Testis (tissue), 3 donors: ENCODE results near the gene TMEM54. TPM values are rescaled to one million over a fixed set of nuclear protein-coding genes. Genes with fewer than 3 reads are reported as not detected.

ENCODE experiments used
- DNase-seq: peaks from one replicate; pipeline ENCODE4 v3.0.0-alpha.2; 2019
- H3K27ac ChIP-seq, 2 donors: fragments of 200-600 bp; sonication (generic); one replicate each; pipeline ENCODE4 v1.5.1; 2019
- H3K27me3 ChIP-seq: fragments of 200-600 bp; sonication (generic); one replicate; pipeline ENCODE4 v1.5.1; 2019
- H3K36me3 ChIP-seq: fragments of 200-600 bp; sonication (generic); one replicate; pipeline ENCODE4 v1.5.1; 2017; ENCODE audit warnings: low read depth; ENCODE audit errors: missing control alignments
- H3K4me1 ChIP-seq: fragments of 200-600 bp; sonication (generic); one replicate; pipeline ENCODE4 v1.5.1; 2019
- H3K4me3 ChIP-seq, 2 donors: fragments of 200-600 bp; sonication (generic); one replicate each; pipeline ENCODE4 v1.5.1; 2017 to 2019
- H3K9me3 ChIP-seq: fragments of 200-600 bp; sonication (generic); one replicate; pipeline ENCODE4 v1.5.1; 2017
- CTCF ChIP-seq, 3 experiments: fragments of 450-650 bp in 2 of 3; fragments of 200-600 bp in 1 of 3; sonication (generic) in 1 of 3; IDR thresholded peaks; one replicate each; pipeline ENCODE4 v1.5.1; 2016 to 2019; ENCODE audit warnings: antibody characterized with exemption in 3 of 3, mild to moderate bottlenecking in 2 of 3, moderate library complexity in 1 of 3
- POLR2A ChIP-seq: fragments of 450-650 bp; IDR thresholded peaks from one replicate; pipeline ENCODE4 v1.6.1; 2017; ENCODE audit warnings: antibody characterized with exemption, mild to moderate bottlenecking, moderate library complexity
- WGBS, 2 donors: methylation state at CpG; one replicate each; pipeline ENCODE4 v1.1.5; 2018; 5-methylcytosine and 5-hydroxymethylcytosine counted together
- intact Hi-C: fragments of 100-400 bp; cut with DNase I; formaldehyde crosslinking; loops from one replicate; pipeline ENCODE4 v1.15.1; 2023; ENCODE audit warnings: low total_unique reads
- polyA plus RNA-seq: library from polyadenylated mRNA; stranded (reverse); fragments of 350-450 nt; fragmentation: Illumina TruSeq; extraction: RNeasy Lipid Tissue Mini Kit (QIAGEN cat#74804); gene quantifications from one replicate; pipeline ENCODE4 v1.2.3, GENCODE V29; 2014; ENCODE audit warnings: low read depth, low replicate concordance; ENCODE audit not compliant: insufficient read depth
- total RNA-seq, 2 donors: library from RNA; depleted of rRNA; stranded (reverse); fragments of >200 nt; gene quantifications; one replicate each; pipeline ENCODE4 v1.2.3, GENCODE V29; 2016

The TMEM54 gene
- total and polyA plus RNA-seq, 3 donors from 2014 or later: 18.7 to 24.0 (median 23.0) TPM

- H3K36me3 ChIP-seq: no peaks in the 10 kb centered on the region
- intact Hi-C loops: loop anchor here (10.0 kb wide), 1 partner anchor 121 kb away; no protein-coding TSS in a partner anchor
- H3K27ac ChIP-seq: peak overlapping the region in 1 of 2 donors; percentile 42
- TF ChIP-seq POLR2A: no peak
- TF ChIP-seq CTCF (IDR thresholded peaks at IDR 0.05): no peak
- no peak for DNase-seq
- H3K4me3 ChIP-seq: no peak overlapping the region
- no peaks in the 10 kb centered on the region for H3K27me3 ChIP-seq
- 33 to 42% methylated on average over 3 of the region's 3 CpGs for WGBS, 2 donors
- no peaks in the 10 kb centered on the region for H3K9me3 ChIP-seq
- H3K4me1 ChIP-seq: no peaks in the 10 kb centered on the region
These were observed 32.6 kb upstream of the TMEM54 start for GRCh38 chr1:32933742-32934322.

- no peaks in the 10 kb centered on the region for H3K9me3 ChIP-seq
- no peak for TF ChIP-seq CTCF (IDR thresholded peaks at IDR 0.05)
- no peak overlapping the region for H3K4me3 ChIP-seq
- no peak overlapping the region for H3K27ac ChIP-seq
- no peaks in the 10 kb centered on the region for H3K27me3 ChIP-seq
- H3K36me3 ChIP-seq: no peaks in the 10 kb centered on the region
- no peaks in the 10 kb centered on the region for H3K4me1 ChIP-seq
- WGBS, 2 donors: 86 to 91% methylated on average over 1 of the region's 1 CpG
- DNase-seq: no peak
- intact Hi-C loops: loop anchor here (10.0 kb wide), 1 partner anchor 123 kb away; no protein-coding TSS in a partner anchor
These were observed 30.6 kb upstream of the TMEM54 start for GRCh38 chr1:32931760-32932159.

GRCh38 chr1:32929366-32929765 is 28.2 kb upstream of the TMEM54 start:
- no peak overlapping the region for H3K4me3 ChIP-seq
- WGBS, 2 donors: 80 to 85% methylated on average over 2 of the region's 2 CpGs
- no peak for TF ChIP-seq CTCF (IDR thresholded peaks at IDR 0.05)
- TF ChIP-seq POLR2A: no peak
- no peaks in the 10 kb centered on the region for H3K27me3 ChIP-seq
- H3K9me3 ChIP-seq: no peaks in the 10 kb centered on the region
- no peak for DNase-seq
- intact Hi-C loops: no loop called here
- no peak overlapping the region for H3K27ac ChIP-seq
- H3K4me1 ChIP-seq: peaks cover 5% of the 10 kb centered on the region
- no peaks in the 10 kb centered on the region for H3K36me3 ChIP-seq

- intact Hi-C loops: no loop called here
- Histone ChIP-seq H3K36me3 (no peaks in the 10 kb centered on the region), H3K4me3 (no peak overlapping the region), H3K27ac (no peak overlapping the region), H3K9me3 (no peaks in the 10 kb centered on the region), H3K27me3 (no peaks in the 10 kb centered on the region), H3K4me1 (peaks cover 5% of the 10 kb centered on the region)
- TF ChIP-seq CTCF (IDR thresholded peaks at IDR 0.05): no peak
- TF ChIP-seq POLR2A: no peak
- DNase-seq: no peak
- 90% methylated on average over 8 of the region's 8 CpGs for WGBS, 2 donors
These were observed 27.5 kb upstream of the TMEM54 start for GRCh38 chr1:32928715-32929114.

GRCh38 chr1:32928285-32928684 is 27.1 kb upstream of the TMEM54 start:
- H3K27ac ChIP-seq: no peak overlapping the region
- TF ChIP-seq CTCF (IDR thresholded peaks at IDR 0.05) (no peak), POLR2A (no peak)
- peaks cover 5% of the 10 kb centered on the region for H3K4me1 ChIP-seq
- no peak overlapping the region for H3K4me3 ChIP-seq
- no peaks in the 10 kb centered on the region for H3K27me3 ChIP-seq
- intact Hi-C loops: no loop called here
- DNase-seq: no peak
- 96 to 97% methylated on average over 2 of the region's 2 CpGs for WGBS, 2 donors
- H3K36me3 ChIP-seq: no peaks in the 10 kb centered on the region
- H3K9me3 ChIP-seq: no peaks in the 10 kb centered on the region
